ENCODE results near the gene SPEG.

Gene SPEG

GRCh38 chr2:219462349-219462748 is 27.7 kb downstream of the SPEG start:
- no peak overlapping the region for H3K4me2 ChIP-seq (ENCODE audit: low read length)
- no peaks in the 10 kb centered on the region for H3K9me3 ChIP-seq (ENCODE audit: insufficient read depth, low read length)
- no peak overlapping the region for H3K4me3 ChIP-seq (ENCODE audit: low read length)
- H4K20me1 ChIP-seq (ENCODE audit: insufficient read depth, low read length) = no peaks in the 10 kb centered on the region
- H3K27ac ChIP-seq (ENCODE audit: low read length) = no peak overlapping the region
- H3K79me2 ChIP-seq (ENCODE audit: low read length) = no peaks in the 10 kb centered on the region
- no peaks in the 10 kb centered on the region; the same call in 1 of the 2 replicates for H3K4me1 ChIP-seq (ENCODE audit: low read length)
- H3K9ac ChIP-seq (ENCODE audit: low read length) = no peak overlapping the region
- TF ChIP-seq, protein P1, sequence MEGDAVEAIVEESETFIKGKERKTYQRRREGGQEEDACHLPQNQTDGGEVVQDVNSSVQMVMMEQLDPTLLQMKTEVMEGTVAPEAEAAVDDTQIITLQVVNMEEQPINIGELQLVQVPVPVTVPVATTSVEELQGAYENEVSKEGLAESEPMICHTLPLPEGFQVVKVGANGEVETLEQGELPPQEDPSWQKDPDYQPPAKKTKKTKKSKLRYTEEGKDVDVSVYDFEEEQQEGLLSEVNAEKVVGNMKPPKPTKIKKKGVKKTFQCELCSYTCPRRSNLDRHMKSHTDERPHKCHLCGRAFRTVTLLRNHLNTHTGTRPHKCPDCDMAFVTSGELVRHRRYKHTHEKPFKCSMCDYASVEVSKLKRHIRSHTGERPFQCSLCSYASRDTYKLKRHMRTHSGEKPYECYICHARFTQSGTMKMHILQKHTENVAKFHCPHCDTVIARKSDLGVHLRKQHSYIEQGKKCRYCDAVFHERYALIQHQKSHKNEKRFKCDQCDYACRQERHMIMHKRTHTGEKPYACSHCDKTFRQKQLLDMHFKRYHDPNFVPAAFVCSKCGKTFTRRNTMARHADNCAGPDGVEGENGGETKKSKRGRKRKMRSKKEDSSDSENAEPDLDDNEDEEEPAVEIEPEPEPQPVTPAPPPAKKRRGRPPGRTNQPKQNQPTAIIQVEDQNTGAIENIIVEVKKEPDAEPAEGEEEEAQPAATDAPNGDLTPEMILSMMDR (IDR thresholded peaks at IDR 0.05; ENCODE audit: low read depth, low read length) = no peak
- no peak for TF ChIP-seq EZH2phosphoT487 (IDR thresholded peaks at IDR 0.05; ENCODE audit: low read depth)
- H3K36me3 ChIP-seq (replicated peaks; ENCODE audit: low read depth, low read length) = no peaks in the 10 kb centered on the region
- no peaks in the 10 kb centered on the region for H3K27me3 ChIP-seq (ENCODE audit: low read depth, low read length)
- H2AFZ ChIP-seq (ENCODE audit: low read depth, low read length) = no peak overlapping the region

DNA sequence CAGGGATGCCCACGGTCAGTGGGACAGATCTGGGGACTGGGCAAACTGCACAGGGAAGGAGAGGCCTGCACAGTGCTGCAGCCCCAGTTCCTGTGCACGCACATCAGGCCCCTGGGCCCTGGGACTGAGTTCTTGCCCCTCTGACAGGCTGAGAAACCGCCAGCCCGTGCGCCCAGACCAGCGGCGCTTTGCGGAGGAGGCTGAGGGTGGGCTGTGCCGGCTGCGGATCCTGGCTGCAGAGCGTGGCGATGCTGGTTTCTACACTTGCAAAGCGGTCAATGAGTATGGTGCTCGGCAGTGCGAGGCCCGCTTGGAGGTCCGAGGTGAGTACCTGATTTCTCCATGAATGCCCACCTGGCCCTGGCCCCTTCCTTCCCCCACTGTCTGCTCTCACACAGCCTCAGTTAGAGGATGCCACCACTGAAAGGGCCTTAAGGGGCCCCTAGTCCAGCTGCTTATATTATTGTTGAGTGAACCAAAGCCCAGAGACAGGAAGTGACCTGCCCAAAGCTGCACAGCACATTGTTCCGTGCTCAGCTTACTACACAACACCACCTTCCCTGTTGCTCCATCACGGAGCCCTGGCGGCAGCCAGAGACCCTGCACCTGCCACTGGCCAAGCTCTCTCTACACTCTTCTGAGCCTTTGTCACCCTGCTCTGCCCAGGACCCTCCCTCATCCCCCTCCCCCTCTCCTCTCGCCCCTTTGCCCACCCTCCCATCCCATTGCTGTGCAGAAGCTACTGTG is 29.8 kb downstream of the SPEG start:
- Histone ChIP-seq H3K79me2 (ENCODE audit: low read length) (no peaks in the 10 kb centered on the region), H3K9ac (ENCODE audit: low read length) (no peak overlapping the region), H3K4me3 (ENCODE audit: low read length) (no peak overlapping the region), H3K27me3 (ENCODE audit: low read depth, low read length) (no peaks in the 10 kb centered on the region), H3K4me2 (ENCODE audit: low read length) (no peak overlapping the region), H3K27ac (ENCODE audit: low read length) (no peak overlapping the region), H3K9me3 (ENCODE audit: insufficient read depth, low read length) (no peaks in the 10 kb centered on the region), H3K36me3 (replicated peaks; ENCODE audit: low read depth, low read length) (no peaks in the 10 kb centered on the region), H3K4me1 (ENCODE audit: low read length) (no peaks in the 10 kb centered on the region), H4K20me1 (ENCODE audit: insufficient read depth, low read length) (no peaks in the 10 kb centered on the region), H2AFZ (ENCODE audit: low read depth, low read length) (no peak overlapping the region)
- TF ChIP-seq EZH2phosphoT487 (IDR thresholded peaks at IDR 0.05; ENCODE audit: low read depth) = no peak
- TF ChIP-seq, protein P1 (IDR thresholded peaks at IDR 0.05; ENCODE audit: low read depth, low read length) = no peak

DNA sequence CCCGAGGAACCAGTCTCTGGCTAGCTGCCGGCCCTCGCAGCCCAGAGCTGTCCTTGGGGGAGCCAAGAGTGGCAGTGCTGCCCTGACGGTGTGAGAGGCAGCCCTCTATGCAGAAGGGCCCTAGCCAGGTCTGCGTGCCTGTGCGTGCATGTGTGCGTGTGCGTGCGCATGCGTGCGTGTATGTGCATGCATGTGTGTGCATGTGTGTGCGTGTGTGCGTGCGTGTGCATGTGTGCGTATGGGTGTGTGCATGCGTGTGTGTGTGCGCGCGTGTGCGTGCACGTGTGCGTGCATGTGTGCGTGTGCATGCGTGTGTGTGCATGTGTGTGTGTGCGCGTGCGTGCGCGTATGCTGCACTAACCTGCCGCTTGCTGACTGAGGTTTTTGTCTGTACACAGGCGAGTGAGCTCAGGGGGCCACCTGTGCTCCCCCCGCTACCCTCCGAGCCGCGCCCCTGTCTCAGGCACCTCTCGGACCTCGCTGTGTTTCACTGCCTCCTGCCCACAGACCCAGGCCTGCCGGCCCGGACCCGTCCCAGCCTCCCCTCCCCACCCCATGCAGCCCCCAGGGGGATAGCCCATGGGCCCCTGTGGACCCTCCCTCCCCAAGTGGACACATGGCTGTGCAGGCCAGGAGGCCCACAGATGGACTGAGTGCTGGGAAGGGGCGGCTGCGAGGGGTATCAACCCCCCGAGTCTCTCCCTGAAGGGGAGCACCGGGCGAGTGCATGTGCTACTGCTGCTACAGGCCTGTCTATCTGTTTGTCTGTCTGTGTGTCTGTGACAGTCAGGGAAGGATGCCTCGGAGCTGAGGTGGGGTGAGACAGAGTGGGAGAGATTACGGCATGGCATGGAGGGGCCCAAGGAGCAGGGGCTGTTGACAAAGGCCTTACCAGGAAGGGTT is 31.3 kb downstream of the SPEG start:
- H3K27me3 ChIP-seq (ENCODE audit: low read depth, low read length) = no peaks in the 10 kb centered on the region
- H3K9ac ChIP-seq (ENCODE audit: low read length) = no peak overlapping the region
- no peak overlapping the region for H3K27ac ChIP-seq (ENCODE audit: low read length)
- H3K4me1 ChIP-seq (ENCODE audit: low read length) = no peaks in the 10 kb centered on the region
- H3K4me3 ChIP-seq (ENCODE audit: low read length) = no peak overlapping the region
- no peak overlapping the region for H3K4me2 ChIP-seq (ENCODE audit: low read length)
- no peaks in the 10 kb centered on the region for H3K79me2 ChIP-seq (ENCODE audit: low read length)
- H2AFZ ChIP-seq (ENCODE audit: low read depth, low read length) = no peak overlapping the region
- H3K9me3 ChIP-seq (ENCODE audit: insufficient read depth, low read length) = no peaks in the 10 kb centered on the region
- TF ChIP-seq, protein P1 (IDR thresholded peaks at IDR 0.05; ENCODE audit: low read depth, low read length) = no peak
- no peak for TF ChIP-seq EZH2phosphoT487 (IDR thresholded peaks at IDR 0.05; ENCODE audit: low read depth)
- H3K36me3 ChIP-seq (replicated peaks; ENCODE audit: low read depth, low read length) = no peaks in the 10 kb centered on the region
- H4K20me1 ChIP-seq (ENCODE audit: insufficient read depth, low read length) = no peaks in the 10 kb centered on the region

Measured in OCI-LY3 (cell line).